ENCODE results near the gene FZD8.

The FZD8 gene

DNA sequence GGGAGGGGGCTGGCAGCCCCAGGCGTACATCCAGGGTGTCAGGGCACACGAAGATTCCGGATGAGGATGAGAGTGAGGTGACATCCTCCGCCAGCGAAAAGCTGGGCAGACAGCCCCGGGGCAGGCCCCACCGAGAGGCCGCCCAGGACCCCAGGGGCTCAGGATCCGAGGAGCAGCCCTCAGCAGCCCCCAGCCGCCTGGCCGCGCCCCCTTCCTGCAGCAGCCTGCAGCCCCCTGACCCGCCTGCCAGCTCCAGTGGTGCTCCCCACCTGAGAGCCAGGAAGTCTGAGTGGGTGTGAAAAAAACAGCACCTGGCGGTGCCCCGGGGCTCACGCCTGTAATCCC, 33.8 kb downstream of the FZD8 start:
- Histone ChIP-seq H2AFZ (ENCODE audit: low read length) (no peak overlapping the region), H4K20me1 (ENCODE audit: insufficient read depth, low read length) (no peaks in the 10 kb centered on the region), H3K9me3 (ENCODE audit: low read length) (no peaks in the 10 kb centered on the region), H3K79me2 (ENCODE audit: insufficient read depth, low read length) (no peaks in the 10 kb centered on the region), H3K9me2 (ENCODE audit: low read depth, low read length) (no peaks in the 10 kb centered on the region), H3K9ac (ENCODE audit: low read length) (no peak overlapping the region), H3K27me3 (ENCODE audit: insufficient read depth, low read length) (no peaks in the 10 kb centered on the region), H3K4me2 (ENCODE audit: low read length) (no peak overlapping the region), H3K36me3 (ENCODE audit: insufficient read depth, low read length) (no peaks in the 10 kb centered on the region), H3K4me1 (ENCODE audit: insufficient read depth, low read length, severe bottlenecking) (no peaks in the 10 kb centered on the region), H3F3A (ENCODE audit: insufficient read depth, low read length) (no peaks in the 10 kb centered on the region), H3K4me3 (ENCODE audit: low read depth, low read length, poor library complexity, severe bottlenecking) (no peak overlapping the region), H3K27ac (ENCODE audit: low read depth, low read length, poor library complexity, severe bottlenecking) (no peak overlapping the region)
- TF ChIP-seq, protein P1, sequence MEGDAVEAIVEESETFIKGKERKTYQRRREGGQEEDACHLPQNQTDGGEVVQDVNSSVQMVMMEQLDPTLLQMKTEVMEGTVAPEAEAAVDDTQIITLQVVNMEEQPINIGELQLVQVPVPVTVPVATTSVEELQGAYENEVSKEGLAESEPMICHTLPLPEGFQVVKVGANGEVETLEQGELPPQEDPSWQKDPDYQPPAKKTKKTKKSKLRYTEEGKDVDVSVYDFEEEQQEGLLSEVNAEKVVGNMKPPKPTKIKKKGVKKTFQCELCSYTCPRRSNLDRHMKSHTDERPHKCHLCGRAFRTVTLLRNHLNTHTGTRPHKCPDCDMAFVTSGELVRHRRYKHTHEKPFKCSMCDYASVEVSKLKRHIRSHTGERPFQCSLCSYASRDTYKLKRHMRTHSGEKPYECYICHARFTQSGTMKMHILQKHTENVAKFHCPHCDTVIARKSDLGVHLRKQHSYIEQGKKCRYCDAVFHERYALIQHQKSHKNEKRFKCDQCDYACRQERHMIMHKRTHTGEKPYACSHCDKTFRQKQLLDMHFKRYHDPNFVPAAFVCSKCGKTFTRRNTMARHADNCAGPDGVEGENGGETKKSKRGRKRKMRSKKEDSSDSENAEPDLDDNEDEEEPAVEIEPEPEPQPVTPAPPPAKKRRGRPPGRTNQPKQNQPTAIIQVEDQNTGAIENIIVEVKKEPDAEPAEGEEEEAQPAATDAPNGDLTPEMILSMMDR (IDR thresholded peaks at IDR 0.05; ENCODE audit: low read length): no peak
- TF ChIP-seq EZH2 (IDR thresholded peaks at IDR 0.05; ENCODE audit: borderline replicate concordance, low read length): no peak

DNA sequence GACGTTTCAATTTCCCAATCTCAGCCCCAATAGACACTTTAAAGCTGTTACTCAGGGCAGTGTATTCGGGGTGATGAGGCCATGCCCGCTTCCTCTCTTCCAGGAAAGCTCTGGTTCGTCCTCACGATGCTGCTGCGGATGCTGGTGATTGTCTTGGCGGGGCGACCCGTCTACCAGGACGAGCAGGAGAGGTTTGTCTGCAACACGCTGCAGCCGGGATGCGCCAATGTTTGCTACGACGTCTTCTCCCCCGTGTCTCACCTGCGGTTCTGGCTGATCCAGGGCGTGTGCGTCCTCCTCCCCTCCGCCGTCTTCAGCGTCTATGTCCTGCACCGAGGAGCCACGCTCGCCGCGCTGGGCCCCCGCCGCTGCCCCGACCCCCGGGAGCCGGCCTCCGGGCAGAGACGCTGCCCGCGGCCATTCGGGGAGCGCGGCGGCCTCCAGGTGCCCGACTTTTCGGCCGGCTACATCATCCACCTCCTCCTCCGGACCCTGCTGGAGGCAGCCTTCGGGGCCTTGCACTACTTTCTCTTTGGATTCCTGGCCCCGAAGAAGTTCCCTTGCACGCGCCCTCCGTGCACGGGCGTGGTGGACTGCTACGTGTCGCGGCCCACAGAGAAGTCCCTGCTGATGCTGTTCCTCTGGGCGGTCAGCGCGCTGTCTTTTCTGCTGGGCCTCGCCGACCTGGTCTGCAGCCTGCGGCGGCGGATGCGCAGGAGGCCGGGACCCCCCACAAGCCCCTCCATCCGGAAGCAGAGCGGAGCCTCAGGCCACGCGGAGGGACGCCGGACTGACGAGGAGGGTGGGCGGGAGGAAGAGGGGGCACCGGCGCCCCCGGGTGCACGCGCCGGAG, 34.4 kb downstream of the FZD8 start:
- Histone ChIP-seq H4K20me1 (ENCODE audit: insufficient read depth, low read length) (no peaks in the 10 kb centered on the region), H3K9me3 (ENCODE audit: low read length) (no peaks in the 10 kb centered on the region), H3K27ac (ENCODE audit: low read depth, low read length, poor library complexity, severe bottlenecking) (no peak overlapping the region), H3K36me3 (ENCODE audit: insufficient read depth, low read length) (no peaks in the 10 kb centered on the region), H3K4me3 (ENCODE audit: low read depth, low read length, poor library complexity, severe bottlenecking) (no peak overlapping the region), H3K9me2 (ENCODE audit: low read depth, low read length) (no peaks in the 10 kb centered on the region), H3K9ac (ENCODE audit: low read length) (no peak overlapping the region), H3K4me2 (ENCODE audit: low read length) (no peak overlapping the region), H3K27me3 (ENCODE audit: insufficient read depth, low read length) (no peaks in the 10 kb centered on the region), H3K4me1 (ENCODE audit: insufficient read depth, low read length, severe bottlenecking) (no peaks in the 10 kb centered on the region), H3F3A (ENCODE audit: insufficient read depth, low read length) (no peaks in the 10 kb centered on the region), H3K79me2 (ENCODE audit: insufficient read depth, low read length) (no peaks in the 10 kb centered on the region), H2AFZ (ENCODE audit: low read length) (no peak overlapping the region)
- TF ChIP-seq, protein P1 (IDR thresholded peaks at IDR 0.05; ENCODE audit: low read length): no peak
- TF ChIP-seq EZH2 (IDR thresholded peaks at IDR 0.05; ENCODE audit: borderline replicate concordance, low read length): no peak

DNA sequence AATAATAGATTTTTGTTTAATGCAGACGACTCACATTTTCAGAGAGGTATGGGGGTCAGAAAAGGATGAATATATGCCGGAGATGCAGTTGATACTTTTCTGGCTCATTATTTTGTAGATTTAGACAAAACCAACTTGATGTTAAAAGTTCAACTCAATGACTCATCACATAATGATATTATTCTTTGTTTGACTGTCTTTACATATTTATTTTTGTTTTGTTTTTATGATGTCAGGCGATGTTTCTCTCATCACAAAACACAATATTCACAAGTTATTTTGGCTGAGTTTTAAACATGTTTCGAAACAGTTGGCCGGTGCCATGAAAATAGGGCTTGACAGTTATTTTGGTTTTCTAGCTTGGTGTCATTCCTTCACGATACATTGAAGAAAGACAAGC, 35.7 kb downstream of the FZD8 start:
- Histone ChIP-seq H3K27me3 (ENCODE audit: insufficient read depth, low read length) (no peaks in the 10 kb centered on the region), H3F3A (ENCODE audit: insufficient read depth, low read length) (no peaks in the 10 kb centered on the region), H4K20me1 (ENCODE audit: insufficient read depth, low read length) (no peaks in the 10 kb centered on the region), H3K79me2 (ENCODE audit: insufficient read depth, low read length) (no peaks in the 10 kb centered on the region), H3K36me3 (ENCODE audit: insufficient read depth, low read length) (no peaks in the 10 kb centered on the region), H2AFZ (ENCODE audit: low read length) (no peak overlapping the region), H3K27ac (ENCODE audit: low read depth, low read length, poor library complexity, severe bottlenecking) (no peak overlapping the region), H3K4me2 (ENCODE audit: low read length) (no peak overlapping the region), H3K9ac (ENCODE audit: low read length) (no peak overlapping the region), H3K9me3 (ENCODE audit: low read length) (no peaks in the 10 kb centered on the region), H3K4me3 (ENCODE audit: low read depth, low read length, poor library complexity, severe bottlenecking) (no peak overlapping the region), H3K9me2 (ENCODE audit: low read depth, low read length) (no peaks in the 10 kb centered on the region), H3K4me1 (ENCODE audit: insufficient read depth, low read length, severe bottlenecking) (no peaks in the 10 kb centered on the region)
- TF ChIP-seq EZH2 (IDR thresholded peaks at IDR 0.05; ENCODE audit: borderline replicate concordance, low read length): no peak
- TF ChIP-seq, protein P1 (IDR thresholded peaks at IDR 0.05; ENCODE audit: low read length): no peak
